Activated B cell treated with CpG ODN at 0.5 μM for 24 hours (primary cell): Measurements from ENCODE around the gene CLK2. TPM values are rescaled to one million over a fixed set of nuclear protein-coding genes. Genes with fewer than 3 reads are reported as not detected.
"Not testable (repeated sequence)": the region's sequence is repeated elsewhere in the genome, so short reads cannot be mapped to it uniquely, and the experiment has no call there.

Source experiments
- ATAC-seq: fragments of 200-7000 bp; cut with Tn5 transposase; one replicate; pipeline ENCODE4 v1.10.0; 2021; ENCODE audit warnings: low read depth, mild to moderate bottlenecking, moderate library complexity
- CTCF ChIA-PET: fragments of 350-600 bp; sonication (Branson Sonifier 250); formaldehyde crosslinking; loops from one replicate; lab custom pipeline; 2021; ENCODE audit warnings: antibody characterized with exemption; lab: Charles Lee
- POLR2A ChIA-PET: fragments of 350-600 bp; sonication (Branson Sonifier 250); formaldehyde crosslinking; loops from one replicate; lab custom pipeline; 2021; ENCODE audit warnings: antibody characterized with exemption; lab: Charles Lee
- DNase-seq: peaks from one replicate; pipeline ENCODE4 v3.0.0; 2022
- H3K27ac Mint-ChIP-seq: one replicate; pipeline ENCODE4 v1.8.0; 2020; ENCODE audit warnings: mixed read lengths
- H3K27me3 Mint-ChIP-seq: one replicate; pipeline ENCODE4 v1.8.0; 2021; ENCODE audit warnings: mixed read lengths
- H3K36me3 Mint-ChIP-seq: one replicate; pipeline ENCODE4 v1.8.0; 2021; ENCODE audit warnings: low read depth, mixed read lengths
- H3K4me1 Mint-ChIP-seq: one replicate; pipeline ENCODE4 v1.8.0; 2021; ENCODE audit warnings: mixed read lengths
- H3K4me3 Mint-ChIP-seq: one replicate; pipeline ENCODE4 v1.8.0; 2020; ENCODE audit warnings: mild to moderate bottlenecking, mixed read lengths
- H3K9me3 Mint-ChIP-seq: one replicate; pipeline ENCODE4 v1.8.0; 2020; ENCODE audit warnings: mixed read lengths
- CTCF ChIP-seq: fragments of 200-600 bp; IDR thresholded peaks from one replicate; pipeline ENCODE4 v1.8.0; 2022; ENCODE audit warnings: antibody characterized with exemption, mild to moderate bottlenecking
- intact Hi-C: fragments of 100-400 bp; cut with micrococcal nuclease; formaldehyde crosslinking; loops from one replicate; pipeline ENCODE4 v1.15.1; 2024
- total RNA-seq: library from RNA; stranded (reverse); gene quantifications from 2 replicates; pipeline ENCODE4 v1.2.3, GENCODE V29; 2022

The CLK2 gene
- total RNA-seq, 1 donor from 2014 or later = 112 TPM

GRCh38 chr1:155294520-155295182 is 21.3 kb upstream of the CLK2 start:
- CTCF ChIA-PET = no interaction called here
- no peak for ATAC-seq
- Mint-ChIP-seq H3K4me3 (no peak overlapping the region), H3K27me3 (peaks cover 36% of the 10 kb centered on the region), H3K9me3 (no peaks in the 10 kb centered on the region), H3K36me3 (no peaks in the 10 kb centered on the region), H3K27ac (no peak overlapping the region), H3K4me1 (peaks cover 6% of the 10 kb centered on the region)
- intact Hi-C loops = no loop called here
- no peak for TF ChIP-seq CTCF
- POLR2A ChIA-PET = no interaction called here
- no peak for DNase-seq

- H3K27me3 Mint-ChIP-seq = peaks cover 35% of the 10 kb centered on the region
- intact Hi-C loops = no loop called here
- DNase-seq = no peak
- H3K4me1 Mint-ChIP-seq = peaks cover 6% of the 10 kb centered on the region
- H3K4me3 Mint-ChIP-seq = no peak overlapping the region
- no peaks in the 10 kb centered on the region for H3K9me3 Mint-ChIP-seq
- no peak for TF ChIP-seq CTCF
- H3K27ac Mint-ChIP-seq = no peak overlapping the region
- H3K36me3 Mint-ChIP-seq = no peaks in the 10 kb centered on the region
- no peak for ATAC-seq
- POLR2A ChIA-PET = no interaction called here
- CTCF ChIA-PET = no interaction called here
Observed at GRCh38 chr1:155293086-155293749, 19.9 kb upstream of the CLK2 start.

DNA sequence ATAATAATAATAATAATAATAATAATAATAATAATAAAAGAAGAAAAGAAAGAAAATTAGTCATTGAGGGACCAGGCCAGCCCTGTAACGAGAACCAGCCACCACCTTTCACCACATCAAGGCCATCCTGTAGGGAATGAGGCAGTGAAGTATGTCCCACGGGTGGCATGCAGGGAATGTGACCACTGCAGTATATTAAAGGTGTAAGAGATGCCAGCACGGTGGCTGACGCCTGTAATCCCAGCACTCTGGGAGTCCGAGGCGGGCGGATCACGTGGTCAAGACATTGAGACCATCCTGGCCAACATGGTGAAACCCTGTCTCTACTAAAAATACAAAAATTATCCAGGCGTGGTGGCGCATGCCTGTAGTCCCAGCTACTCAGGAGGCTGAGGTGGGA is 17.7 kb upstream of the CLK2 start:
- CTCF ChIA-PET = not testable (repeated sequence)

DNA sequence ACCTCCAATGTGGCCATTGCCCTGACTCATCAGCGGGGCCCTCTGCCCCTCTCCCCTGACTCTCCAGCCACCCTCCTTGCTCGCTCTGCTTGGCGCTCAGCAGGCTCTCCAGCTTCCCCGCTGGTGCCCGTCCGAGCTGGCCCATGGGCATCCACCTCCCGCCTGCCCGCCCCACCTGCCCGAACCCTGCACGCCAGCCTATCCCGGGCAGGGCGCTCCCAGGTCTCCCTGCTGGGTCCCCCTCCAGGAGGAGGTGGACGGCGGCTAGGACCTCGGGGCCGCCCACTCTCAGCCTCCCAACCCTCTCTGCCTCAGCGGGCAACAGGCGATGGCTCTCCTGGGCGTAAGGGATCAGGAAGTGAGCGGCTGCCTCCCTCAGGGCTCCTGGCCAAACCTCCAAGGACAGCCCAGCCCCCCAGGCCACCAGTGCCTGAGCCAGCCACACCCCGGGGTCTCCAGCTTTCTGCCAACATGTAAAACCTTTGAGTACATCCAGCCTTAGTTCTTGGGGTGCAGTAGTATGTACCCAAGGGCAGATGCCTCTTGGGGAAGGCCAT is 14.8 kb upstream of the CLK2 start:
- Mint-ChIP-seq H3K27me3 (peaks cover 4% of the 10 kb centered on the region), H3K36me3 (no peaks in the 10 kb centered on the region), H3K4me1 (no peaks in the 10 kb centered on the region), H3K27ac (no peak overlapping the region), H3K9me3 (no peaks in the 10 kb centered on the region), H3K4me3 (no peak overlapping the region)
- no peak for DNase-seq
- ATAC-seq = no peak
- ChIA-PET CTCF (no interaction called here), POLR2A (no interaction called here)
- TF ChIP-seq CTCF = no peak
- intact Hi-C loops = no loop called here

More for the DNA sequence above, 17.7 kb upstream of the CLK2 start:
- H3K27ac Mint-ChIP-seq, intact Hi-C loops, H3K9me3 Mint-ChIP-seq, H3K4me3 Mint-ChIP-seq, H3K36me3 Mint-ChIP-seq, DNase-seq, H3K4me1 Mint-ChIP-seq, ATAC-seq: not testable (repeated sequence)
- peaks cover 24% of the 10 kb centered on the region for H3K27me3 Mint-ChIP-seq
- POLR2A ChIA-PET = interaction anchor here (0.7 to 1.1 kb wide), 2 partner anchors 17 to 33 kb away, joined by 3 read pairs; partner anchors contain the start of gene FDPS

- Mint-ChIP-seq H3K27ac (no peak overlapping the region), H3K9me3 (no peaks in the 10 kb centered on the region), H3K36me3 (no peaks in the 10 kb centered on the region), H3K27me3 (peaks cover 2% of the 10 kb centered on the region), H3K4me1 (no peaks in the 10 kb centered on the region), H3K4me3 (no peak overlapping the region)
- TF ChIP-seq CTCF = no peak
- no peak for DNase-seq
- no peak for ATAC-seq
- CTCF ChIA-PET = no interaction called here
- POLR2A ChIA-PET = no interaction called here
- intact Hi-C loops = no loop called here
Observed at GRCh38 chr1:155286544-155286943, 13.2 kb upstream of the CLK2 start.
